Smooth muscle cell (in vitro differentiated cells): ENCODE data around the gene ZNF544. TPM values are rescaled to one million over a fixed set of nuclear protein-coding genes. Genes with fewer than 3 reads are reported as not detected.

Experiments used
- DNase-seq: peaks from one replicate; lab custom pipeline; 2025; ENCODE audit not compliant: unreplicated experiment; lab: John Stamatoyannopoulos, UW
- H2AFZ ChIP-seq: fragments of 200-600 bp; sonication (generic); 2 replicates; pipeline ENCODE4 v1.6.0; 2016; ENCODE audit warnings: antibody characterized with exemption, low read depth, mild to moderate bottlenecking
- H3F3A ChIP-seq: fragments of 200-600 bp; sonication (generic); 2 replicates; pipeline ENCODE4 v1.6.0; 2017; ENCODE audit warnings: antibody characterized with exemption, low read depth
- H3K27ac ChIP-seq: fragments of 200-600 bp; sonication (generic); 2 replicates; pipeline ENCODE4 v1.5.1; 2016; ENCODE audit warnings: low read depth, mild to moderate bottlenecking
- H3K27me3 ChIP-seq: fragments of 200-600 bp; sonication (generic); 2 replicates; pipeline ENCODE4 v1.6.1; 2016; ENCODE audit warnings: low read depth, mild to moderate bottlenecking
- H3K36me3 ChIP-seq: fragments of 200-600 bp; sonication (generic); 2 replicates; pipeline ENCODE4 v1.5.1; 2016; ENCODE audit warnings: low read depth
- H3K4me1 ChIP-seq: fragments of 200-600 bp; sonication (generic); 2 replicates; pipeline ENCODE4 v1.5.1; 2016; ENCODE audit warnings: low read depth
- H3K4me2 ChIP-seq: fragments of 200-600 bp; sonication (generic); 2 replicates; pipeline ENCODE4 v1.6.0; 2016; ENCODE audit warnings: mild to moderate bottlenecking
- H3K4me3 ChIP-seq: fragments of 200-600 bp; sonication (generic); 2 replicates; pipeline ENCODE4 v1.5.1; 2016; ENCODE audit warnings: mild to moderate bottlenecking
- H3K79me2 ChIP-seq: fragments of 200-600 bp; sonication (generic); 2 replicates; pipeline ENCODE4 v1.6.0; 2016; ENCODE audit warnings: low read depth, mild to moderate bottlenecking
- H3K9ac ChIP-seq: fragments of 200-600 bp; sonication (generic); 2 replicates; pipeline ENCODE4 v1.6.0; 2016; ENCODE audit warnings: low read depth
- H3K9me3 ChIP-seq: fragments of 200-600 bp; sonication (generic); replicated peaks from 2 replicates; pipeline ENCODE4 v1.5.1; 2016; ENCODE audit warnings: low read depth
- H4K20me1 ChIP-seq: fragments of 200-600 bp; sonication (generic); 2 replicates; pipeline ENCODE4 v1.6.0; 2016; ENCODE audit warnings: low read depth
- WGBS: methylation state at CpG from one replicate; pipeline ENCODE4 v1.1.7; 2016; ENCODE audit warnings: low lambda C conversion rate; 5-methylcytosine and 5-hydroxymethylcytosine counted together
- polyA plus RNA-seq: library from polyadenylated mRNA; unstranded; fragments of >200 nt; fragmentation: Nextera tagmentation; extraction: Ambion mirVana; gene quantifications from 2 replicates; pipeline ENCODE4 v1.2.1, GENCODE V29; 2016
- total RNA-seq: library from RNA; depleted of rRNA; stranded (reverse); fragments of >200 nt; gene quantifications from 2 replicates; pipeline ENCODE4 v1.2.3, GENCODE V29; 2014
- TF ChIP-seq, protein P1 (sequence below): fragments of 200-600 bp; sonication (generic); IDR thresholded peaks from 2 replicates; pipeline ENCODE4 v1.5.1; 2017; ENCODE audit warnings: borderline replicate concordance, mild to moderate bottlenecking, antibody characterized with exemption; ENCODE audit not compliant: insufficient read depth, poor library complexity, severe bottlenecking

Gene ZNF544
- total and polyA plus RNA-seq, 2 experiments from 2014 or later = 12.9 to 144 TPM

DNA sequence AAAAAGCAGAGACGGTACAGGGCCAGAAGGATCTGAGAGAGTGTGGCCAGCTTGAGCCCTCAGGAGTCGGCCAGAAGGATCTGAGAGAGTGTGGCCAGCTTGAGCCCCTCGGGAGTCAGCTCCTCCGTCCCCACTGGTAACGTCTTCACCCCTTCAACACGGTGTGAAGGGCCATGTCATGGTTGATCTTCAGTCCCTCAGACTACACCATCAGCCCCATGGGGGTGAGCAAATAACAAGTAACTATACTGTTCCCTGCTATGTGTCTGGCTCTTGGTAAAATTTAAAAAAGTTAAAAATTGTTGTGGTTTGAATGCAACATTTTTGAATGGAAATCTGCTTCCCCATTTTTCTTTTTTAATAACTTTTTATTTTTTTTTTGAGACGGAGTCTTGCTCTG lies 48.5 kb downstream of the ZNF544 start:
- H3K4me1 ChIP-seq = peaks cover 9% of the 10 kb centered on the region
- peak overlapping the region; percentile 86 for H3K4me2 ChIP-seq
- peaks cover 24% of the 10 kb centered on the region for H3K36me3 ChIP-seq
- H4K20me1 ChIP-seq = peaks cover 30% of the 10 kb centered on the region
- no peak for DNase-seq
- H3K9ac ChIP-seq = no peak overlapping the region
- TF ChIP-seq, protein P1, sequence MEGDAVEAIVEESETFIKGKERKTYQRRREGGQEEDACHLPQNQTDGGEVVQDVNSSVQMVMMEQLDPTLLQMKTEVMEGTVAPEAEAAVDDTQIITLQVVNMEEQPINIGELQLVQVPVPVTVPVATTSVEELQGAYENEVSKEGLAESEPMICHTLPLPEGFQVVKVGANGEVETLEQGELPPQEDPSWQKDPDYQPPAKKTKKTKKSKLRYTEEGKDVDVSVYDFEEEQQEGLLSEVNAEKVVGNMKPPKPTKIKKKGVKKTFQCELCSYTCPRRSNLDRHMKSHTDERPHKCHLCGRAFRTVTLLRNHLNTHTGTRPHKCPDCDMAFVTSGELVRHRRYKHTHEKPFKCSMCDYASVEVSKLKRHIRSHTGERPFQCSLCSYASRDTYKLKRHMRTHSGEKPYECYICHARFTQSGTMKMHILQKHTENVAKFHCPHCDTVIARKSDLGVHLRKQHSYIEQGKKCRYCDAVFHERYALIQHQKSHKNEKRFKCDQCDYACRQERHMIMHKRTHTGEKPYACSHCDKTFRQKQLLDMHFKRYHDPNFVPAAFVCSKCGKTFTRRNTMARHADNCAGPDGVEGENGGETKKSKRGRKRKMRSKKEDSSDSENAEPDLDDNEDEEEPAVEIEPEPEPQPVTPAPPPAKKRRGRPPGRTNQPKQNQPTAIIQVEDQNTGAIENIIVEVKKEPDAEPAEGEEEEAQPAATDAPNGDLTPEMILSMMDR = no peak
- H3K9me3 ChIP-seq = peaks cover 17% of the 10 kb centered on the region
- WGBS = 93% methylated on average over 7 of the region's 7 CpGs
- H2AFZ ChIP-seq = no peak overlapping the region
- H3F3A ChIP-seq = peaks cover 7% of the 10 kb centered on the region
- no peak overlapping the region for H3K27ac ChIP-seq
- H3K79me2 ChIP-seq = peaks cover 53% of the 10 kb centered on the region
- no peak overlapping the region for H3K4me3 ChIP-seq
- no peaks in the 10 kb centered on the region for H3K27me3 ChIP-seq

DNA sequence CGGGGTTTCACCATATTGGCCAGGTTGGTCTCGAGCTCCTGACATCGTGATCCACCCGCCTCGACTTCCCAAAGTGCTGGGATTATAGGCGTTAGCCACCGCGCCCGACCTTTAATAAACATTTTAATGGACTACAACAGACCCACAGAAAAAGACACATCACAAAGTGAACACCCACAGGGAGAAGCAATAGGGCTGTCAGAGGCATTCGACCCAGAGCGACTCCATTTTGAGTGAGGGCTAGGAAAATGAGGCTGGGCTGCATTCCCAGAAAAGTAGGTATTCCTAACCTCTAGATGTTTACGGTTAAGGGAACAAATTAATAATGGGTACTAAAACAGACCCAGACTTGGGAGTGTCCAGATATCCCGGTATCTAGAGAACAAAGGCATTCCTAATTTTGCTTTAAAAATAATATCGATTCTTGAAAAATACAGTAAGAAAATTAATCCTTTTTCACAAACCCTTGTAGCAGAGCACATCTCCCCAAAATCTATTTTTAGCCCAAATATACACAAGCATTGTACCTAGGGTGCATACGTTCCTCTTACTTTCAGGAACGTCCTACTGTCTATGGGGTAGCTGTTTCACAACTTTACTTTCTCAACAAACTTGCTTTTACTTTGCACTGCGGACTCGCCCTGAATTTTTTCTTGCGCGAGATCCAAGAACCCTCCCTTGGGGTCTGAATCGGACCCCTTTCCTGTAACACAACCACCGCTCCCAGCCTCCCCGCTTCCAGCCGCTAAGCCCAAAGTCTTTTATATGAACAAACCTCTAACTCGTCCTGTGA lies 49.2 kb downstream of the ZNF544 start:
- H3K4me1 ChIP-seq = peaks cover 9% of the 10 kb centered on the region
- peak overlapping the region; percentile 73 for H3K27ac ChIP-seq
- peaks cover 7% of the 10 kb centered on the region for H3F3A ChIP-seq
- WGBS = 45% methylated on average over 25 of the region's 25 CpGs
- H3K79me2 ChIP-seq = peaks cover 61% of the 10 kb centered on the region
- peak overlapping the region; percentile 86 for H3K4me2 ChIP-seq
- peak overlapping the region; percentile 94 for H3K4me3 ChIP-seq
- H3K9ac ChIP-seq = peak overlapping the region; percentile 86
- H3K36me3 ChIP-seq = peaks cover 17% of the 10 kb centered on the region
- H3K27me3 ChIP-seq = no peaks in the 10 kb centered on the region
- H2AFZ ChIP-seq = peak overlapping the region; percentile 93
- TF ChIP-seq, protein P1 = no peak
- peaks cover 36% of the 10 kb centered on the region for H4K20me1 ChIP-seq
- H3K9me3 ChIP-seq = peaks cover 13% of the 10 kb centered on the region
- no peak for DNase-seq

DNA sequence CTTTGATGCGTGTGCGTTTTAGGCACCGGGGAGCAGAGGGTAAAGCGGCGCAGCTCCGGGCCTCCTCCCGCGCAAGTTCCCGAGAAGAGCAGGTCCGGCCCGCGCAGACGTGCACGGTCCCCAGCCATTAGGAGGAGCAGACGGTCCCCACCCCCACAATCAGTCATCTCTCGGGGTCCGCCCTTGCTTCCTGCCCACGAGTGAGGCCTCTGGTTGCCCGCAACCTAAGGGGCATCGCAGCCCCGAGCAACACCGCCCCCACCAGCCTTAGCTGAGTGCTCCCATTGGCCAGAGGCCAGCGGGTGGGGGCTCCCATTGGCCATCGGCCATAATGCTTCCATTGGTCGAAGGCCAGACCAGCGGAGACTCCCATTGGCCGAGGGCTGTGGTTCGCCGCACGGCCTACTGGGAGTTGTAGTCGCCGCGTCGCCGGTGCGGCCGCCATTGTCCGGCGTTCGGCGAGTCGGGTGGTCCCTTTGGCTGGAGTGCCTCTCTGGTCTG lies 49.9 kb downstream of the ZNF544 start, which contains the start of gene ZNF8:
Gene ZNF8 (plus strand): TSS at position 415 of the 501 bp plus-strand sequence. CDS start 127 bp downstream, outside the sequence.
- Histone ChIP-seq H3K79me2 (peaks cover 67% of the 10 kb centered on the region), H3K9me3 (peaks cover 7% of the 10 kb centered on the region), H3K4me2 (peak within 1 kb of the TSS; percentile 86), H3F3A (peaks cover 7% of the 10 kb centered on the region), H3K27ac (peak within 1 kb of the TSS; percentile 91), H3K27me3 (no peaks in the 10 kb centered on the region), H3K9ac (peak within 1 kb of the TSS; percentile 97), H3K4me3 (peak within 1 kb of the TSS; percentile 94), H3K36me3 (peaks cover 14% of the 10 kb centered on the region), H4K20me1 (peaks cover 43% of the 10 kb centered on the region), H3K4me1 (peaks cover 9% of the 10 kb centered on the region), H2AFZ (peak within 1 kb of the TSS; percentile 93)
- TF ChIP-seq, protein P1 = no peak
- WGBS = under 1% methylated on average over 42 of the region's 42 CpGs
- DNase-seq = peak; percentile 95
